GM20000 (cell line): Measurements from ENCODE around the gene TMEM212.

Experiments used
- DNase-seq: peaks from one replicate; pipeline ENCODE4 v3.0.0; 2012; ENCODE audit warnings: low spot score
- TF ChIP-seq, protein P1 (sequence below): IDR thresholded peaks from 2 replicates; pipeline ENCODE4 v1.5.1; 2012; ENCODE audit warnings: mild to moderate bottlenecking, control low read depth; ENCODE audit errors: extremely low read depth, missing control alignments

The TMEM212 gene

GRCh38 chr3:171835613-171836012, 7.5 kb upstream of the TMEM212 start:
- DNase-seq: no peak
- TF ChIP-seq, protein P1, sequence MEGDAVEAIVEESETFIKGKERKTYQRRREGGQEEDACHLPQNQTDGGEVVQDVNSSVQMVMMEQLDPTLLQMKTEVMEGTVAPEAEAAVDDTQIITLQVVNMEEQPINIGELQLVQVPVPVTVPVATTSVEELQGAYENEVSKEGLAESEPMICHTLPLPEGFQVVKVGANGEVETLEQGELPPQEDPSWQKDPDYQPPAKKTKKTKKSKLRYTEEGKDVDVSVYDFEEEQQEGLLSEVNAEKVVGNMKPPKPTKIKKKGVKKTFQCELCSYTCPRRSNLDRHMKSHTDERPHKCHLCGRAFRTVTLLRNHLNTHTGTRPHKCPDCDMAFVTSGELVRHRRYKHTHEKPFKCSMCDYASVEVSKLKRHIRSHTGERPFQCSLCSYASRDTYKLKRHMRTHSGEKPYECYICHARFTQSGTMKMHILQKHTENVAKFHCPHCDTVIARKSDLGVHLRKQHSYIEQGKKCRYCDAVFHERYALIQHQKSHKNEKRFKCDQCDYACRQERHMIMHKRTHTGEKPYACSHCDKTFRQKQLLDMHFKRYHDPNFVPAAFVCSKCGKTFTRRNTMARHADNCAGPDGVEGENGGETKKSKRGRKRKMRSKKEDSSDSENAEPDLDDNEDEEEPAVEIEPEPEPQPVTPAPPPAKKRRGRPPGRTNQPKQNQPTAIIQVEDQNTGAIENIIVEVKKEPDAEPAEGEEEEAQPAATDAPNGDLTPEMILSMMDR: no peak

DNA sequence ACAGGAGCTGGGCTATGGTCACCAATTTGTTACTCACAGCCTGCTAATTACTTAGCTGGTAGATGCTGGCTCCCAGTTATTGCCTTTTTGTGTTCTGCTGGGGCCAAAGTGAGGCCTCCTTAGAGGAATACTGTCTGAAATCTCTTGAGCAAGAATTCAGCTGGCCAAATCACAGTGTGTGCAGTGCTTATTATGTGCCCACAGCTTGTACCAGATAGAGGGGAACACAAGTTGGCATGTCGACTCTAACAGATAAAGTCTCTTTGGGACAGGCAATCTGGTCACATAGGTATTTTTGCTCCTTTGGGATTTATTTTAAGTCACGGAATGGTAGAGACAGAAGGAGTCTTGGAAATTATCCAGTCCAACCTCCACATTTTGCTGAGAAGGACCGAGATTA, 6.3 kb upstream of the TMEM212 start:
- TF ChIP-seq, protein P1: no peak
- no peak for DNase-seq

DNA sequence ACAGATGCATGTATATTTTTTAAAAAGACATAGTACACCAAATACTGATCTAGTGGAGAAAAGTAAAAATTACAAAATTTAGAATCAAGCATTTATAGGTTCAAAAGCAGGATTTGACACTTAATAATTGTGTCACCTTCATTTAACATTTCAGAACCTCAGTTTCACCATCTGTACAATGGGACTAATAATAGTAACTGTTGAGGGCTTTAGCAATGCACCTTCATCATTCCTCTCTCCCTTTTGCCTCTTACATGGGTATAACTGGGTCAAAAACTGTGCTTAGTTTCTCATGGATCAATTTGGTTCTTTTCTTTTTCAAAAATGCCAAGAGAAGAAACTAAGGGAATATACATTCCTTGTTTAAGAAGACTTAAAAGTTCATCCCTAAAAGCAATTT, 5.5 kb upstream of the TMEM212 start:
- DNase-seq: no peak
- TF ChIP-seq, protein P1: no peak

DNA sequence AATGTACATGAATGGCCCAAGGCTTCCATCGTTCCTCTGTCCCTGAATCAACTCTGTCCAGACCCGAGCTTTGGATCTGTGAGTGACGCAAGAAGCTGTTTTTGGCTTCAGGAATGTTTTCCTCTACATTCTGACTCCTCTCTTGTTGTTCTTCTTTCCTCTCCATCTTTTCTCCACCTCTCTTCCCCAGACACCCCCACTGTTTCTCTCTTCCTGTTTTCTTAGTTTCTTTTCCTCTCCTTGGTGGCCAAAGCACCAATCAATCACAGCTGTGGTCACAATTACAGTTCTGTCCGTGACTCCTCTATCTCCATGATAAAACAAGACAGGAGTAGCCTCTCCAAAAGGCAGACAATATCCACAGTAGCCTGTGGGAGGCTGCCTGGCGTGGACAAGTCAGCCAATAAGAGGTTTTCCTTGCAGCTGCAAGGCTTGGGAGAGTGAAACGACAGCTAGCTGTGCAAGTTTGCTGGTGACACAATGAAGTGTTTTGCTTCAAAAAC, 4.9 kb upstream of the TMEM212 start:
- TF ChIP-seq, protein P1: no peak
- no peak for DNase-seq

DNA sequence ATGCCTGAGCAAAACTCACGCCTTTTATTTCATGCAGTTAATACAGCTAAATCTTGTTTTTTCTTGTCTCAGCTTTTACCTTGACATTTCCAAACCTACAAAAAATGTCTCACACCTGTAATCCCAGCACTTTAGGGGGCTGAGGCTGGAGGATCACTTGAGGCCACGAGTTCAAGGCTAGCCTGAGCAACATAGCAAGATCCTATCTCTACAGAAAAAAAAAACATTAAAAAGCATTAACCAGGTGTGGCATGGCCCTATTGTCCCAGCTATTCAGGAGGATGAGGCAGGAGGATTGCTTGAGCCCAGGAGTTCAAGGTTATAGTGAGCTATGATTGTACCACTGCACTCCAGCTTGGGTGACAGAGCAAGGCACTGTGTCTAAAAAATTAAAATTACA, 3.9 kb upstream of the TMEM212 start:
- no peak for DNase-seq
- TF ChIP-seq, protein P1: no peak

DNA sequence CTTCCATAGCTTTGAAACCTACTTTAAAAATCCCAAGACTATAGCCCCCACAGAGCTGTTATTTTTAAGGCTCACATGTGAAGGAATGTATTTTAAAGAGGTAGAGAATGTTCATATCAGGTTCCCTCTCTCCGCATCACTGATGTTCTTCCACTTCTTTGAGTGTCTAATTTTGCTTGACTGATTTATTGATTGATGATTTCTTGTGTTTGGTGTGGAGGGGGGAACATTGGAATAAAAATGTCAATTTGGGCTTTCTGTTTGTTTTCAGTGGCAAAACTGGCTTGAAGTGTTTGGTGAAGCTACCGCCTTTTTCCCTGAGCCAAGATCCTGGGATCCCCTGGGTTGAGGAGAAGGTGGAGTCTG, 2.7 kb upstream of the TMEM212 start:
- DNase-seq: no peak
- TF ChIP-seq, protein P1: no peak

GRCh38 chr3:171840811-171841619, 2.1 kb upstream of the TMEM212 start:
- TF ChIP-seq, protein P1: no peak
- no peak for DNase-seq
